Effector CD4-positive, alpha-beta T cell (primary cell): ENCODE measurements around the gene AOC1. TPM values are rescaled to one million over a fixed set of nuclear protein-coding genes. Genes with fewer than 3 reads are reported as not detected.
"Not testable (repeated sequence)": the region's sequence is repeated elsewhere in the genome, so short reads cannot be mapped to it uniquely, and the experiment has no call there.

Source experiments
- DNase-seq: peaks from one replicate; pipeline ENCODE4 v3.0.0-alpha.2; 2020
- total RNA-seq: gene quantifications from one replicate; lab custom pipeline; 2026; lab: John Stamatoyannopoulos, UW

The AOC1 gene
- not detected for total RNA-seq

- no peak for DNase-seq
These were observed at the start of gene AOC1 for GRCh38 chr7:150852371-150852905. Gene AOC1 (plus strand): TSS chr7:150852517. CDS start chr7:150856471, 3,954 bp downstream.

GRCh38 chr7:150803161-150803860 is 49.0 kb upstream of the AOC1 start:
- no peak for DNase-seq

- DNase-seq: no peak
These were observed 47.5 kb upstream of the AOC1 start for GRCh38 chr7:150804802-150805201.

- DNase-seq: no peak
These were observed 46.5 kb upstream of the AOC1 start for GRCh38 chr7:150805864-150806263.

GRCh38 chr7:150806454-150806853 is 45.9 kb upstream of the AOC1 start:
- DNase-seq: no peak

- no peak for DNase-seq
These were observed 45.5 kb upstream of the AOC1 start for GRCh38 chr7:150806863-150807262.

- DNase-seq: not testable (repeated sequence)
These were observed 44.5 kb upstream of the AOC1 start for GRCh38 chr7:150807616-150808438.

GRCh38 chr7:150814328-150815001 is 37.9 kb upstream of the AOC1 start:
- DNase-seq: no peak

- DNase-seq: no peak
These were observed 33.3 kb upstream of the AOC1 start for GRCh38 chr7:150818971-150819370.

GRCh38 chr7:150820148-150820547 is 32.2 kb upstream of the AOC1 start:
- no peak for DNase-seq

- DNase-seq: no peak
These were observed 31.6 kb upstream of the AOC1 start for GRCh38 chr7:150820578-150821198.

GRCh38 chr7:150823043-150823442 is 29.3 kb upstream of the AOC1 start:
- no peak for DNase-seq

- no peak for DNase-seq
These were observed 28.7 kb upstream of the AOC1 start for GRCh38 chr7:150823484-150824126.

- no peak for DNase-seq
These were observed 27.7 kb upstream of the AOC1 start for GRCh38 chr7:150824379-150825177.

- no peak for DNase-seq
These were observed 26.1 kb upstream of the AOC1 start for GRCh38 chr7:150826061-150826849.

GRCh38 chr7:150828384-150828783 is 23.9 kb upstream of the AOC1 start:
- no peak for DNase-seq

GRCh38 chr7:150829426-150829825 is 22.9 kb upstream of the AOC1 start:
- DNase-seq: no peak

GRCh38 chr7:150830937-150831336 is 21.4 kb upstream of the AOC1 start:
- no peak for DNase-seq

- no peak for DNase-seq
These were observed 20.5 kb upstream of the AOC1 start for GRCh38 chr7:150831851-150832250.

- DNase-seq: no peak
These were observed 17.3 kb upstream of the AOC1 start for GRCh38 chr7:150835019-150835418.
